Measurements from ENCODE around the gene MACROH2A2.
"Not testable (repeated sequence)": the region's sequence is repeated elsewhere in the genome, so short reads cannot be mapped to it uniquely, and the experiment has no call there.

MACROH2A2 gene

GRCh38 chr10:70132098-70133029, 79.7 kb downstream of the MACROH2A2 start, which contains the start of gene AIFM2:
Gene AIFM2, minus strand, starts transcription at chr10:70132825. Its CDS starts 8,741 bp downstream, at chr10:70124084.
- no peak for FAIRE-seq

- FAIRE-seq, result no peak
Measured at GRCh38 chr10:70135046-70135445, 82.4 kb downstream of the MACROH2A2 start.

- FAIRE-seq, result no peak
Measured at GRCh38 chr10:70135684-70136083, 83.0 kb downstream of the MACROH2A2 start.

GRCh38 chr10:70137135-70137534, 84.5 kb downstream of the MACROH2A2 start:
- no peak for FAIRE-seq

- FAIRE-seq, result no peak
Measured at GRCh38 chr10:70137927-70138883, 85.6 kb downstream of the MACROH2A2 start.

GRCh38 chr10:70139151-70139996, 86.7 kb downstream of the MACROH2A2 start:
- FAIRE-seq, result no peak

GRCh38 chr10:70139997-70140250, 87.3 kb downstream of the MACROH2A2 start:
- no peak for FAIRE-seq

- no peak for FAIRE-seq
Measured at GRCh38 chr10:70140297-70140696, 87.7 kb downstream of the MACROH2A2 start.

GRCh38 chr10:70142555-70142954, 89.9 kb downstream of the MACROH2A2 start:
- FAIRE-seq, result no peak

GRCh38 chr10:70144372-70145110, 91.9 kb downstream of the MACROH2A2 start:
- FAIRE-seq, result no peak

GRCh38 chr10:70145166-70145665, 92.6 kb downstream of the MACROH2A2 start:
- FAIRE-seq, result no peak

- no peak for FAIRE-seq
Measured at GRCh38 chr10:70145666-70146488, 93.2 kb downstream of the MACROH2A2 start.

GRCh38 chr10:70146489-70147258, 94.0 kb downstream of the MACROH2A2 start, which contains the start of gene TYSND1:
Gene TYSND1, minus strand, starts transcription at chr10:70146700. Its CDS starts 114 bp downstream, at chr10:70146586.
- peak; percentile 58 for FAIRE-seq

- no peak for FAIRE-seq
Measured at GRCh38 chr10:70147259-70147625, 94.6 kb downstream of the MACROH2A2 start.

GRCh38 chr10:70148516-70148915, 95.9 kb downstream of the MACROH2A2 start:
- FAIRE-seq, result no peak

GRCh38 chr10:70155255-70155838, 102.7 kb downstream of the MACROH2A2 start:
- no peak for FAIRE-seq

- FAIRE-seq, result no peak
Measured at GRCh38 chr10:70158113-70158512, 105.5 kb downstream of the MACROH2A2 start.

- FAIRE-seq, result not testable (repeated sequence)
Measured at GRCh38 chr10:70159366-70159765, 106.7 kb downstream of the MACROH2A2 start.

- no peak for FAIRE-seq
Measured at GRCh38 chr10:70160798-70161197, 108.2 kb downstream of the MACROH2A2 start.

All from colon (tissue), 2 donors.